Liver (tissue), 3 donors: ENCODE results near the gene NFATC2.

Source experiments
- CTCF ChIP-seq: fragments of 150-350 bp; IDR thresholded peaks from 2 replicates; pipeline ENCODE4 v1.5.1; 2017; ENCODE audit warnings: improper control_type of control experiment, low read depth, low read length; ENCODE audit not compliant: missing input control
- GABPA ChIP-seq, 2 donors: IDR thresholded peaks in 1 of 2; conservative IDR thresholded peaks in 1 of 2; 2 replicates each; pipeline ENCODE4 v1.6.1; 2016; ENCODE audit warnings: antibody characterized with exemption in 2 of 2, mild to moderate bottlenecking in 1 of 2, moderate library complexity in 1 of 2
- RAD21 ChIP-seq, 2 donors: IDR thresholded peaks; 2 replicates each; pipeline ENCODE4 v1.6.1; 2016; ENCODE audit warnings: antibody characterized with exemption in 2 of 2, mild to moderate bottlenecking in 2 of 2
- REST ChIP-seq: IDR thresholded peaks from 2 replicates; pipeline ENCODE4 v1.6.1; 2016; ENCODE audit warnings: antibody characterized with exemption, mild to moderate bottlenecking
- RXRA ChIP-seq, 2 donors: IDR thresholded peaks; 2 replicates each; pipeline ENCODE4 v1.6.1; 2017 to 2018; ENCODE audit warnings: antibody characterized with exemption in 2 of 2, mild to moderate bottlenecking in 1 of 2
- TAF1 ChIP-seq: conservative IDR thresholded peaks from 2 replicates; pipeline ENCODE4 v1.6.1; 2016; ENCODE audit warnings: antibody characterized with exemption, mild to moderate bottlenecking
- YY1 ChIP-seq: IDR thresholded peaks from 2 replicates; pipeline ENCODE4 v1.6.1; 2016; ENCODE audit warnings: antibody characterized with exemption, mild to moderate bottlenecking
- ZBTB33 ChIP-seq: IDR thresholded peaks from 2 replicates; pipeline ENCODE4 v1.6.1; 2016; ENCODE audit warnings: antibody characterized with exemption
- donor health status: healthy.
- donor health status: healthy.

- TF ChIP-seq ZBTB33, result no peak
- TF ChIP-seq RXRA (IDR thresholded peaks at IDR 0.05), result no peak
- no peak for TF ChIP-seq CTCF
- TF ChIP-seq TAF1, result no peak
- no peak for TF ChIP-seq REST
- no peak for TF ChIP-seq YY1
- TF ChIP-seq RAD21 (IDR thresholded peaks at IDR 0.05), result no peak
- no peak for TF ChIP-seq GABPA (IDR thresholded peaks at IDR 0.05 in 1 of 2, conservative IDR thresholded peaks at IDR 0.05 in 1 of 2)
Measured at GRCh38 chr20:51508780-51509179, 33.7 kb downstream of the NFATC2 start.
